ENCODE measurements around the gene SPAG8.

Gene SPAG8

GRCh38 chr9:35771534-35771933 lies 40.5 kb downstream of the SPAG8 start:
- no peak for DNase-seq

GRCh38 chr9:35771075-35771433 lies 41.0 kb downstream of the SPAG8 start:
- DNase-seq, result no peak

- no peak for DNase-seq
Observed at GRCh38 chr9:35769763-35770162, 42.3 kb downstream of the SPAG8 start.

- DNase-seq, result no peak
Observed at GRCh38 chr9:35767458-35767857, 44.6 kb downstream of the SPAG8 start.

- DNase-seq, result no peak
Observed at GRCh38 chr9:35766997-35767396, 45.1 kb downstream of the SPAG8 start.

GRCh38 chr9:35763803-35764202 lies 48.3 kb downstream of the SPAG8 start:
- DNase-seq, result no peak

- DNase-seq, result no peak
Observed at GRCh38 chr9:35763181-35763580, 48.9 kb downstream of the SPAG8 start.

- DNase-seq, result no peak
Observed at GRCh38 chr9:35760651-35761050, 51.4 kb downstream of the SPAG8 start.

- no peak for DNase-seq
Observed at GRCh38 chr9:35759795-35760194, 52.3 kb downstream of the SPAG8 start.

Measured in KG1 (cell line).